ENCODE results near the gene BAHCC1. TPM values are rescaled to one million over a fixed set of nuclear protein-coding genes. Genes with fewer than 3 reads are reported as not detected.

Gene BAHCC1
- total RNA-seq, 1 experiment from 2014 or later = 9.9 TPM

GRCh38 chr17:81414756-81415516, 19.7 kb downstream of the BAHCC1 start:
- DNase-seq (no peak), ATAC-seq (no peak)
- Histone ChIP-seq H3K27me3 (ENCODE audit: low read length) (no peaks in the 10 kb centered on the region), H3F3A (ENCODE audit: low read length, unreplicated experiment) (peaks cover 3% of the 10 kb centered on the region), H3K9me3 (ENCODE audit: low read length) (no peaks in the 10 kb centered on the region), H4K20me1 (ENCODE audit: low read length) (no peaks in the 10 kb centered on the region), H3K79me2 (ENCODE audit: low read length) (no peaks in the 10 kb centered on the region), H2AFZ (ENCODE audit: low read length) (no peak overlapping the region), H3K4me2 (ENCODE audit: low read length) (no peak overlapping the region), H3K4me3 (ENCODE audit: low read length) (no peak overlapping the region), H3K9ac (ENCODE audit: low read length) (no peak overlapping the region), H3K36me3 (ENCODE audit: low read depth, low read length) (no peaks in the 10 kb centered on the region), H3K4me1 (ENCODE audit: insufficient read depth, low read length) (peaks cover 26% of the 10 kb centered on the region), H3K9me2 (replicated peaks; ENCODE audit: low read length) (no peaks in the 10 kb centered on the region), H3K27ac (ENCODE audit: low read length) (no peak overlapping the region)
- CTCF ChIA-PET = no interaction called here
- TF ChIP-seq CTCF (conservative IDR thresholded peaks at IDR 0.05; ENCODE audit: low read depth, low read length) (no peak), EZH2phosphoT487 (IDR thresholded peaks at IDR 0.05; ENCODE audit: borderline replicate concordance, low read length) (no peak), EZH2 (IDR thresholded peaks at IDR 0.05; ENCODE audit: low read length, unreplicated experiment) (no peak)
- POLR2A ChIA-PET (ENCODE audit: unreplicated experiment) = no interaction called here
- intact Hi-C loops (cut with micrococcal nuclease) = no loop called here
- no TSS peak for BruUV-seq (replicated peaks)

- Histone ChIP-seq H3K27me3 (ENCODE audit: low read length) (no peaks in the 10 kb centered on the region), H3K27ac (ENCODE audit: low read length) (no peak overlapping the region), H3K79me2 (ENCODE audit: low read length) (no peaks in the 10 kb centered on the region), H3K4me3 (ENCODE audit: low read length) (no peak overlapping the region), H2AFZ (ENCODE audit: low read length) (no peak overlapping the region), H3K4me1 (ENCODE audit: insufficient read depth, low read length) (peaks cover 31% of the 10 kb centered on the region), H3K9me3 (ENCODE audit: low read length) (no peaks in the 10 kb centered on the region), H3K36me3 (ENCODE audit: low read depth, low read length) (no peaks in the 10 kb centered on the region), H3K9me2 (replicated peaks; ENCODE audit: low read length) (no peaks in the 10 kb centered on the region), H3K9ac (ENCODE audit: low read length) (no peak overlapping the region), H3F3A (ENCODE audit: low read length, unreplicated experiment) (peaks cover 3% of the 10 kb centered on the region), H4K20me1 (ENCODE audit: low read length) (no peaks in the 10 kb centered on the region), H3K4me2 (ENCODE audit: low read length) (no peak overlapping the region)
- ATAC-seq = no peak
- no peak for DNase-seq
- POLR2A ChIA-PET (ENCODE audit: unreplicated experiment) = no interaction called here
- intact Hi-C loops (cut with micrococcal nuclease) = no loop called here
- CTCF ChIA-PET = no interaction called here
- no TSS peak for BruUV-seq (replicated peaks)
- TF ChIP-seq CTCF (conservative IDR thresholded peaks at IDR 0.05; ENCODE audit: low read depth, low read length) (no peak), EZH2phosphoT487 (IDR thresholded peaks at IDR 0.05; ENCODE audit: borderline replicate concordance, low read length) (no peak), EZH2 (IDR thresholded peaks at IDR 0.05; ENCODE audit: low read length, unreplicated experiment) (no peak)
Observed at GRCh38 chr17:81415681-81416080, 20.4 kb downstream of the BAHCC1 start.

- H3K4me2 ChIP-seq (ENCODE audit: low read length) = no peak overlapping the region
- H3K36me3 ChIP-seq (ENCODE audit: low read depth, low read length) = no peaks in the 10 kb centered on the region
- ATAC-seq (no peak), DNase-seq (no peak)
- no peak overlapping the region for H3K9ac ChIP-seq (ENCODE audit: low read length)
- 0 out of 2 replicates have a peak, but pooled peaks cover 2% of the 10 kb centered on the region for H3K79me2 ChIP-seq (ENCODE audit: low read length)
- H3K9me3 ChIP-seq (ENCODE audit: low read length) = no peaks in the 10 kb centered on the region
- H3K27ac ChIP-seq (ENCODE audit: low read length) = no peak overlapping the region
- H3F3A ChIP-seq (ENCODE audit: low read length, unreplicated experiment) = peaks cover 3% of the 10 kb centered on the region
- CTCF ChIA-PET = no interaction called here
- intact Hi-C loops (cut with micrococcal nuclease) = no loop called here
- TF ChIP-seq EZH2 (IDR thresholded peaks at IDR 0.05; ENCODE audit: low read length, unreplicated experiment) (no peak), CTCF (conservative IDR thresholded peaks at IDR 0.05; ENCODE audit: low read depth, low read length) (no peak)
- peaks cover 31% of the 10 kb centered on the region for H3K4me1 ChIP-seq (ENCODE audit: insufficient read depth, low read length)
- no peaks in the 10 kb centered on the region for H4K20me1 ChIP-seq (ENCODE audit: low read length)
- no peaks in the 10 kb centered on the region for H3K27me3 ChIP-seq (ENCODE audit: low read length)
- POLR2A ChIA-PET (ENCODE audit: unreplicated experiment) = no interaction called here
- no peak overlapping the region for H2AFZ ChIP-seq (ENCODE audit: low read length)
- no peak overlapping the region for H3K4me3 ChIP-seq (ENCODE audit: low read length)
- no peaks in the 10 kb centered on the region for H3K9me2 ChIP-seq (replicated peaks; ENCODE audit: low read length)
- BruUV-seq (replicated peaks) = no TSS peak
Observed at GRCh38 chr17:81416612-81417011, 21.4 kb downstream of the BAHCC1 start.
